Activated CD4-positive, alpha-beta memory T cell treated with anti-CD3 and anti-CD28 coated beads, Interleukin-2, amount 10 ng/mL, durations not matched to agents 7 days and 5 days (primary cell): ENCODE data around the gene TTLL10. TPM values are rescaled to one million over a fixed set of nuclear protein-coding genes. Genes with fewer than 3 reads are reported as not detected.

Source experiments
- CTCF ChIA-PET: fragments of 350-600 bp; sonication (Branson Sonifier 250); formaldehyde crosslinking; loops from one replicate; lab custom pipeline; 2021; ENCODE audit warnings: antibody characterized with exemption, inconsistent platforms; lab: Charles Lee
- POLR2A ChIA-PET: fragments of 350-600 bp; sonication (Branson Sonifier 250); formaldehyde crosslinking; loops from one replicate; lab custom pipeline; 2021; ENCODE audit warnings: antibody characterized with exemption; lab: Charles Lee
- DNase-seq: peaks from one replicate; pipeline ENCODE4 v3.0.0-alpha.2; 2020
- H3K27ac Mint-ChIP-seq: one replicate; pipeline ENCODE4 v1.8.0; 2021; ENCODE audit warnings: mild to moderate bottlenecking, mixed read lengths
- H3K27me3 Mint-ChIP-seq: one replicate; pipeline ENCODE4 v1.8.0; 2021; ENCODE audit warnings: mixed read lengths
- H3K36me3 Mint-ChIP-seq: one replicate; pipeline ENCODE4 v1.8.0; 2021; ENCODE audit warnings: low read depth, mixed read lengths
- H3K4me1 Mint-ChIP-seq: one replicate; pipeline ENCODE4 v1.8.0; 2021; ENCODE audit warnings: mixed read lengths
- H3K4me3 Mint-ChIP-seq: one replicate; pipeline ENCODE4 v1.8.0; 2021; ENCODE audit warnings: mild to moderate bottlenecking, mixed read lengths
- H3K9me3 Mint-ChIP-seq: one replicate; pipeline ENCODE4 v1.8.0; 2021; ENCODE audit warnings: mixed read lengths
- total RNA-seq, 2 experiments: library from RNA; stranded (reverse); gene quantifications; one replicate each; pipeline ENCODE4 v1.2.3, GENCODE V29; 2021

TTLL10 gene
- total RNA-seq, 2 experiments from 2014 or later, result not detected

DNA sequence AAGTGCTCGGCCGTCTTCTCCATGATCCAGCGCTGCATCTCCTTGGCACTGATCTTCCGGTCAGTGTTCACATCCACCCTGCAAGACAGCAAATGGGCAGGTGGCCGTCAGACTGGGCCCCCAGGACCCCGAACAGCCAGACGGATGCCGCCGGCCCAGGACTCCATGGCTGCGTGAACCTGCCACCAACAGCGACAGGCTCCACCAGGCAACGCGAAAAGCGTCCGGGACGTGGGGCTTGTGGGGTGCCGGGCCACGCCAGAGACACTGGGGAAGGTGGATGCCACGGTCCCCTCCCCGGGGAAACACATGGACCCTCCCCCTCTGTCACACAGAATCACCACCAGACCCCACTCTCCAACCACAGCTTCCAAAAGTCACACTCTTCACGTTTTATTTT is 50.2 kb downstream of the TTLL10 start:
- no peak overlapping the region for H3K27ac Mint-ChIP-seq
- POLR2A ChIA-PET, result no interaction called here
- CTCF ChIA-PET, result no interaction called here
- peaks cover 5% of the 10 kb centered on the region for H3K9me3 Mint-ChIP-seq
- no peak for DNase-seq
- H3K4me1 Mint-ChIP-seq, result peaks cover 33% of the 10 kb centered on the region
- H3K27me3 Mint-ChIP-seq, result no peaks in the 10 kb centered on the region
- no peak overlapping the region for H3K4me3 Mint-ChIP-seq
- H3K36me3 Mint-ChIP-seq, result peaks cover 82% of the 10 kb centered on the region

DNA sequence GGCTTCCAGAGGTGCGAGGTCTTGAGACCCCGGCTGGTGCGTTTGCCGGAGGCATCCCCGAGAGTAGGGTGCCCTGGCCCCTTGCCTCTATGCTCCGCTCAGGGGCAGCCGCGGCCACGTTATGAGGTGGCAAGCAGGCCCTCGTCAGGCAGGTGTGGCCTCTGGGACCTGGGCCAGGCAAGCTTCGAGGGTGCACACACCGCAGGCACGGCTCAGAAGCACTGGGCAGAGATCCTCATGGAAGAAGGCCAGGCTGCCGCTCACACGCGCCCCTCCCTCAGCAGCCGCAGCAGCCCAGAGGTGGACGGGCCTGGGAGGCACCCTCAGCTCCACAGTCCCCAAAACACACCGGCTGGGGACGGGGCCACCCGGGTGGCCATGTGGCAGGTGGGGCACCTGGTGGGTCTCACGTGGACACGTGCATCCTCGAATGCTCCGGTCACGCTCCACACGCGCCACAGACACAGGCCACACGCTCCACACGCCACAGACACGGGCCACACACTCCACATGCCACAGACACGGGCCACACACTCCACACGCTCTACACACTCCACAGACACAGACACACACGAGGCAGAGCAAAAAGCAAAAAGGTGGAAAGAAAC is 51.7 kb downstream of the TTLL10 start:
- H3K4me1 Mint-ChIP-seq, result peaks cover 31% of the 10 kb centered on the region
- H3K27ac Mint-ChIP-seq, result peak overlapping the region; percentile 48
- H3K4me3 Mint-ChIP-seq, result no peak overlapping the region
- no peak for DNase-seq
- H3K9me3 Mint-ChIP-seq, result peaks cover 2% of the 10 kb centered on the region
- POLR2A ChIA-PET, result interaction anchor here (1.4 kb wide), 1 partner anchor 12 kb away, joined by 3 read pairs; no protein-coding TSS in a partner anchor
- peaks cover 80% of the 10 kb centered on the region for H3K36me3 Mint-ChIP-seq
- no peaks in the 10 kb centered on the region for H3K27me3 Mint-ChIP-seq
- CTCF ChIA-PET, result no interaction called here

DNA sequence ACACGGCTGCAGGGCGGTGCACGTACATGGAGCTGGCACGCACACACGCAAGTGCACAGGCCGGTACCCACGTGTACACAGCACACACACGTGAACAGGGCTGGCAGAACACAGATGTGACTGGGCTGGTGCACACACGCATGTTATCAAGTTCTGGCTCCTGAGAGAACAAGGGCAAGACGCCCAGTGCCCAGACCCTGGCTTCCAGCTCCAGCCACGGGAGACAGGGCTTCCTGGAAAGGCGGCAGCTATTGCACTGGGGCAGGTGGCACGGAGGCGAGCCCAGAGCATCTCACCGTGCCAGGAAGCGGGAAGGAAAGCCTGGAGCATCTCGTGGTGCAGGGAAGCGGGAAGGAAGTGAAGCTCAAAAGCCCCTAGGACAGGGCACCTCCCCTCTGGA is 52.2 kb downstream of the TTLL10 start:
- POLR2A ChIA-PET, result interaction anchor here (1.6 kb wide), 1 partner anchor 13 kb away, joined by 4 read pairs; no protein-coding TSS in a partner anchor
- Mint-ChIP-seq H3K4me1 (peaks cover 31% of the 10 kb centered on the region), H3K36me3 (peaks cover 79% of the 10 kb centered on the region), H3K9me3 (peaks cover 2% of the 10 kb centered on the region), H3K27ac (peak overlapping the region; percentile 48), H3K4me3 (no peak overlapping the region), H3K27me3 (no peaks in the 10 kb centered on the region)
- no peak for DNase-seq
- CTCF ChIA-PET, result no interaction called here

- no peak overlapping the region for H3K4me3 Mint-ChIP-seq
- H3K36me3 Mint-ChIP-seq, result peaks cover 76% of the 10 kb centered on the region
- POLR2A ChIA-PET, result interaction anchor here (0.9 to 1.6 kb wide), 2 partner anchors 14 to 68 kb away, joined by 3 to 4 read pairs; no protein-coding TSS in a partner anchor
- H3K4me1 Mint-ChIP-seq, result peaks cover 34% of the 10 kb centered on the region
- no peak overlapping the region for H3K27ac Mint-ChIP-seq
- CTCF ChIA-PET, result no interaction called here
- H3K9me3 Mint-ChIP-seq, result peaks cover 2% of the 10 kb centered on the region
- DNase-seq, result no peak
- H3K27me3 Mint-ChIP-seq, result no peaks in the 10 kb centered on the region
Observed at GRCh38 chr1:1226566-1227362, 53.1 kb downstream of the TTLL10 start.

GRCh38 chr1:1227386-1227785 is 53.7 kb downstream of the TTLL10 start:
- Mint-ChIP-seq H3K36me3 (peaks cover 73% of the 10 kb centered on the region), H3K4me1 (peaks cover 34% of the 10 kb centered on the region), H3K4me3 (no peak overlapping the region), H3K9me3 (peaks cover 2% of the 10 kb centered on the region), H3K27ac (no peak overlapping the region), H3K27me3 (no peaks in the 10 kb centered on the region)
- no peak for DNase-seq
- CTCF ChIA-PET, result no interaction called here
- POLR2A ChIA-PET, result interaction anchor here (0.9 to 1.6 kb wide), 2 partner anchors 15 to 67 kb away, joined by 3 to 4 read pairs; no protein-coding TSS in a partner anchor

DNA sequence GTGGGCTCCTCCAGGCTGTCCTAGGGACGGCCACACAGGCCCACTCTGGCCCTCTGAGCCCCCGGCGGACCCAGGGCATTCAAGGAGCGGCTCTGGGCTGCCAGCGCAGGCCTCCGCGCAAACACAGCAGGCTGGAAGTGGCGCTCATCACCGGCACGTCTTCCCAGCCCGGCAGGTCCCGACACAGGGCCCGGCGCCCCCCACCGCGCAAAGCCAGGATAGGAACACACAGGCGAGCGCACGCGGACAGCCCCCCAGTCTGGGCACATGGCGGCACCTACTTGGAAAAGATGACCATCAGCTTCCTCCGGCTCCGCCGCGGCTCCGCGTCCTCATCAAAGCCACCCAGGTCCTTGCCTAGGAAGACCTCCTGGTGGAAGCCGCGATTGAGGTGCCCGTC is 54.5 kb downstream of the TTLL10 start:
- CTCF ChIA-PET, result no interaction called here
- H3K27me3 Mint-ChIP-seq, result no peaks in the 10 kb centered on the region
- peaks cover 2% of the 10 kb centered on the region for H3K9me3 Mint-ChIP-seq
- no peak overlapping the region for H3K4me3 Mint-ChIP-seq
- no peak overlapping the region for H3K27ac Mint-ChIP-seq
- POLR2A ChIA-PET, result no interaction called here
- H3K4me1 Mint-ChIP-seq, result peaks cover 30% of the 10 kb centered on the region
- DNase-seq, result no peak
- H3K36me3 Mint-ChIP-seq, result peaks cover 65% of the 10 kb centered on the region

DNA sequence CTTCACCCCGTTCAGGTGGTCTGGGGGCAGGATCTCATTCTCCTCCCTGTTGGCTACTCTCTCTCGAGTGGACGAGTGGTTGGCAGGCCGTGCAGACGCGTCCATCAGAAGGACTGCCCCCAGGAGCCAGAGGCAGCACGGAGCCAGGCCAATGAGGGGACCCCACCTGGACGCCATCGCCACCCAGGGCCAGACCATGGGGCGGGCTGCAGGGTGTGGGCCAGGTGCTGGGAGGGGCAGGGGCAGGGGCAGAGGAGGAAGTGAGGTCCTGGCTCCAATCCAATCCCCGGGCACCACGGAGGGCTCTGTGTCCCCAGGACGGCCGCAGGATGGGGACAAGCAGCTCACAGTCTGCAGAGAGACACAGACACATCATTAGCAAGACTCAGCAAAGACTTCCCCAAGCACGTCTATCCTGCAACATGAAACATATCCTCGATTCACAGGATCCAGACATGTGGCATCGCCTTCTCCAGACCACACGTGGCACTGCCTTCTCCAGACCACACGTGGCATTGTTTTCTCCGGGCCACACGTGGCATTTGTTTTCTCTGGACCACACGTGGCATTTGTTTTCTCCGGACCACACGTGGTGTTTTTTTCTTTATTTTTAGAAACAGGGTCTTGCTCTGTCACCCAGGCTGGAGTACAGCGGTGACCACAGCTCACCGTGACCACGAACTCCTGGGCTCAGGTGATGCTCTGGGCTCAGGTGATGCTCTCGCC is 55.1 kb downstream of the TTLL10 start:
- CTCF ChIA-PET, result interaction anchor here (1.1 to 3.7 kb wide), 2 partner anchors 9 to 107 kb away, joined by 3 to 47 read pairs; no protein-coding TSS in a partner anchor
- Mint-ChIP-seq H3K4me1 (peaks cover 34% of the 10 kb centered on the region), H3K9me3 (peaks cover 5% of the 10 kb centered on the region), H3K4me3 (no peak overlapping the region), H3K36me3 (peaks cover 65% of the 10 kb centered on the region), H3K27me3 (no peaks in the 10 kb centered on the region), H3K27ac (no peak overlapping the region)
- DNase-seq, result no peak
- POLR2A ChIA-PET, result interaction anchor here (0.6 kb wide), 1 partner anchor 33 kb away, joined by 3 read pairs; no protein-coding TSS in a partner anchor

DNA sequence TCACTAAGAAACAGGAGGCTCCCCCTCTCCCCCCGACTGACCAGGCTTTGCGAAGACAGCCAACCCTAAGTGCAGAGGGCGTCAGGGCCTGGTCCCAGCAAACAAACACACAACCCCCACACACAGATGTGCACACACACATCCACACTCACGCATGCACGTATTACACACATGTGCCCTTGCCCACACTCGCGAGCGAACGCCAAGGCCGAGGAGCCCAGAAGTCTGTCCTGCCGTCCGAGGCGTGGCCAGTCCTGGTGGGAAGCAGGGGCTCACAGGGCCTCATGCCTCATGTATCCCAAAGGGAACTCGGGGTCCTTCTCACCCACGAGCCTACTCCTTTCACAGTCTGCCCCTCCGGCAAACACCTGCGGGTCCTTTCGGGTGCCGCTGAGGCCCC is 56.1 kb downstream of the TTLL10 start:
- POLR2A ChIA-PET, result interaction anchor here (2.0 to 3.2 kb wide), 4 partner anchors 11 to 108 kb away, joined by 11 to 19 read pairs (median 14); partner anchors contain the start of gene TNFRSF4
- Mint-ChIP-seq H3K27me3 (no peaks in the 10 kb centered on the region), H3K36me3 (peaks cover 65% of the 10 kb centered on the region), H3K4me1 (peaks cover 44% of the 10 kb centered on the region), H3K27ac (peak overlapping the region; percentile 91), H3K9me3 (peaks cover 5% of the 10 kb centered on the region), H3K4me3 (peak overlapping the region; percentile 85)
- no peak for DNase-seq
- CTCF ChIA-PET, result interaction anchor here (1.1 to 3.7 kb wide), 2 partner anchors 10 to 108 kb away, joined by 3 to 47 read pairs; no protein-coding TSS in a partner anchor

DNA sequence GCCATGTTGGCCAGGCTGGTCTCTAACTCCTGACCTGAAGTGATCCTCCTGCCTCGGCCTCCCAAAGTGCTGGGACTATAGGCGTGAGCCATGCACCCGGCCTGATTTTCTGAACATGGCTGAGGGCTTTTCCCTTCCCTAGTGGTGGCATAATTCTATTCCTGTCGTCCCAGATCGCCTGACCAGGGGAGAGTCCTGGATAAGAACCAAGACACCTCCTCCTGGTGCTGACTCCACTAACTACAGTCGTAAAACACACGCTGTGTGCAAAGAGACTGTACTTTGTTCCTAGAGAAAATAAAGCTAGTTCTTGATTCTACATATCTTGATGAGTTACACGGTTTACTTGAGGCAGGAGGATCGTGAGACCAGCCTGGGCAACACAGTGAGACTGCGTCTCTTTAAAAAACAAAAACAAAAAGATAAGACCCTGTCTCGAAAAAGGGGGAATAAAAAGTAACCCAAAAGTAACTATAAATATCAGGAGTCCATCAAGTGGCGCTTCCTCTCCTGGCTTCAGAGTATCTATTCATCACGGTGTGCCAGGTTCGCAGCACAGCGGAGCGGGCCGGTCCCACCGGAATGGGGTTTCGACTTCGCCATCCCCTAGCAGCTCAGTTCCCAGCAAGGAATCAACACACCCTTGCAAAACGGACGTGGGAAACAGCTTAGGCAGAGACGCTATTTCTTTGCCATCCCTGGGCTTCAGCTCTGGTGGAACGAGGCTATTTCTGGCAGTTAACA is 57.1 kb downstream of the TTLL10 start:
- peaks cover 3% of the 10 kb centered on the region for H3K9me3 Mint-ChIP-seq
- H3K36me3 Mint-ChIP-seq, result peaks cover 54% of the 10 kb centered on the region
- POLR2A ChIA-PET, result interaction anchor here (0.8 to 3.2 kb wide), 15 partner anchors 9 to 167 kb away, joined by 3 to 21 read pairs (median 9); partner anchors contain the start of genes TNFRSF18, TNFRSF4 and UBE2J2
- no peak for DNase-seq
- peak overlapping the region; percentile 91 for H3K27ac Mint-ChIP-seq
- no peaks in the 10 kb centered on the region for H3K27me3 Mint-ChIP-seq
- H3K4me3 Mint-ChIP-seq, result peak overlapping the region; percentile 85
- peaks cover 41% of the 10 kb centered on the region for H3K4me1 Mint-ChIP-seq
- CTCF ChIA-PET, result interaction anchor here (0.8 to 3.7 kb wide), 11 partner anchors 11 to 212 kb away, joined by 3 to 47 read pairs (median 3); partner anchors contain the start of gene UBE2J2

DNA sequence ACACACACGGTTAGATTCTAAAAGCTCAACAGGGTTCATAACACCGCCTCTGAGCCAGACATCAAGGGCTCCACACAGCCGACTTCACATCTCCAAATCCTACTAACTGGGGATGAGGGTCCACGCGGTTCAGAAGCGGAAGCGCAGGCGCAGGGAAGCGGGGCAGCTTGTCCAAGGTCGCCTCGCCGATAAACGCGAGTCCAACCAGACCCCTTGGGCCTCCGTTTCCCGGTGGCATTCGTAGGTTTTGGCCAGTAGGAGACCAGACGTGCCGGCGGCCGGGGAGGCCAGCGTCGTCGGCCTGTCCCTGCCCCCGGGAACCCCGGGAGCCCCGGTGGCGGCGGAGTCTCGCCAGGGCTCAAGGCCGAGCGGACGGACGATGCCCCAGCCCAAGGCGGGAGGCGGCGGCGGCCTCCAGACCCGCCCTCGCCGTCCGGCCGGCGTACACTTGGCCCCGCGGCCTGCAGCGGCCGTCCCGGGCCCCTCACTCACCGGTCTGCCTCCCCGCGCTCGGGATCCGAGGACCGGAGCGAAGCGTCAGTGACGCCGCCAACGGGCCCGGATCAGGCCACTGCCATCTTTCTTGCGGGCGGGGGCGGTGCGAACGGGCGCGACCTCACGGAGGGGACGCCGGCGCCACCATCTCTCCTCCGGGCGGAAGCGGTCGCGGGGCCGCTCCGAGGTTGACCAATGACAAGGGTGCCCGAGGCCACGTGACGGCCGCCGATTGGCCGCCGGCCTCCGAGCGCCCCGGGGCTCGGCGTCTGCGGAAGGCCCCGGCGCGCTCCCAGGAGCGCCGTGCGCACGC is 57.9 kb downstream of the TTLL10 start, which contains the start of gene SDF4:
Gene SDF4 (minus strand): TSS at position 602 of the 808 bp plus-strand sequence. CDS start 3,229 bp downstream, outside the sequence.
- Mint-ChIP-seq H3K36me3 (peaks cover 47% of the 10 kb centered on the region), H3K4me1 (peaks cover 37% of the 10 kb centered on the region), H3K27ac (peak within 1 kb of the TSS; percentile 91), H3K9me3 (peaks cover 3% of the 10 kb centered on the region), H3K4me3 (peak within 1 kb of the TSS; percentile 85), H3K27me3 (no peaks in the 10 kb centered on the region)
- DNase-seq, result peak; percentile 97
- POLR2A ChIA-PET, result interaction anchor here (0.8 to 3.2 kb wide), 17 partner anchors 9 to 191 kb away, joined by 3 to 21 read pairs (median 6); partner anchors contain the start of genes TNFRSF18, TNFRSF4 and UBE2J2
- CTCF ChIA-PET, result interaction anchor here (0.8 to 3.7 kb wide), 11 partner anchors 12 to 212 kb away, joined by 3 to 47 read pairs (median 3); partner anchors contain the start of gene UBE2J2
